Measurements from ENCODE around the gene PITPNC1. TPM values are rescaled to one million over a fixed set of nuclear protein-coding genes. Genes with fewer than 3 reads are reported as not detected.

Gene PITPNC1
- total RNA-seq, 4 donors from 2014 or later, result 7.6 to 30.1 (median 15.1) TPM

DNA sequence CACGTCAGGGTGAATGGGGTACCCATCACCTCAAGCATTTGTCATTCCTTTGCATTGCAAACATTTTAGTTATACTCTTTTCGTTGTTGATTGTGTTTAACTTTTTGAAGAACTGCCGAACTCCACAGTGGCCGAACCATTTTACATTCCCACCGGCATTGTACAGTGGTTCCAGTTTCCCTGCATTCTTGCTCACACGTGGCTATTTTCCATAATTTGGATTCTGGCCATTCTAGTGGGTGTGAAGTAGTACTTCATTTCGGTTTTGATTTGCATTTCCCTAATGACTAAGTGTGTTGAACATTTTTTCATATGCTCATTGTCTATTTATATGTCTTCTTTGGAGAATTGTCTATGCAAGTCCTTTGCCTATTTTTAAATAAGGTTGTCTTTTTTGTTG, 353.6 kb downstream of the PITPNC1 start:
- no peak overlapping the region for H3K27ac ChIP-seq
- TF ChIP-seq POLR2A (IDR thresholded peaks at IDR 0.05) (no peak), EP300 (IDR thresholded peaks at IDR 0.05) (no peak), POLR2AphosphoS5 (IDR thresholded peaks at IDR 0.05) (no peak)
- TF ChIP-seq, protein P1, sequence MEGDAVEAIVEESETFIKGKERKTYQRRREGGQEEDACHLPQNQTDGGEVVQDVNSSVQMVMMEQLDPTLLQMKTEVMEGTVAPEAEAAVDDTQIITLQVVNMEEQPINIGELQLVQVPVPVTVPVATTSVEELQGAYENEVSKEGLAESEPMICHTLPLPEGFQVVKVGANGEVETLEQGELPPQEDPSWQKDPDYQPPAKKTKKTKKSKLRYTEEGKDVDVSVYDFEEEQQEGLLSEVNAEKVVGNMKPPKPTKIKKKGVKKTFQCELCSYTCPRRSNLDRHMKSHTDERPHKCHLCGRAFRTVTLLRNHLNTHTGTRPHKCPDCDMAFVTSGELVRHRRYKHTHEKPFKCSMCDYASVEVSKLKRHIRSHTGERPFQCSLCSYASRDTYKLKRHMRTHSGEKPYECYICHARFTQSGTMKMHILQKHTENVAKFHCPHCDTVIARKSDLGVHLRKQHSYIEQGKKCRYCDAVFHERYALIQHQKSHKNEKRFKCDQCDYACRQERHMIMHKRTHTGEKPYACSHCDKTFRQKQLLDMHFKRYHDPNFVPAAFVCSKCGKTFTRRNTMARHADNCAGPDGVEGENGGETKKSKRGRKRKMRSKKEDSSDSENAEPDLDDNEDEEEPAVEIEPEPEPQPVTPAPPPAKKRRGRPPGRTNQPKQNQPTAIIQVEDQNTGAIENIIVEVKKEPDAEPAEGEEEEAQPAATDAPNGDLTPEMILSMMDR (IDR thresholded peaks at IDR 0.05), result no peak
- WGBS, 2 donors (ENCODE audit: low coverage in 1 of 2), result 73 to 79% methylated on average over 7 of the region's 7 CpGs

GRCh38 chr17:67733449-67733848, 356.4 kb downstream of the PITPNC1 start:
- no peaks in the 10 kb centered on the region for H3K4me1 ChIP-seq
- H3K36me3 ChIP-seq, result peaks cover 0 to 89% of the 10 kb centered on the region in 2 donors
- H3K9me3 ChIP-seq, result no peaks in the 10 kb centered on the region
- no peak overlapping the region for H3K27ac ChIP-seq
- ATAC-seq, result no peak
- TF ChIP-seq POLR2A (IDR thresholded peaks at IDR 0.05) (no peak), EP300 (IDR thresholded peaks at IDR 0.05) (no peak)
- TF ChIP-seq, protein P1 (IDR thresholded peaks at IDR 0.05), result no peak
- H3K4me3 ChIP-seq, result no peak overlapping the region
- no peaks in the 10 kb centered on the region for H3K27me3 ChIP-seq
- WGBS, 2 donors (ENCODE audit: low coverage in 1 of 2), result 68 to 79% methylated on average over 2 of the region's 2 CpGs

More for the DNA sequence above, 353.6 kb downstream of the PITPNC1 start:
- no peak for ATAC-seq
- H3K4me3 ChIP-seq, result no peak overlapping the region
- H3K4me1 ChIP-seq, result no peaks in the 10 kb centered on the region
- peaks cover 8 to 89% of the 10 kb centered on the region in 2 donors for H3K36me3 ChIP-seq
- no peaks in the 10 kb centered on the region for H3K9me3 ChIP-seq
- no peaks in the 10 kb centered on the region for H3K27me3 ChIP-seq

GRCh38 chr17:67737145-67737544, 360.1 kb downstream of the PITPNC1 start:
- Histone ChIP-seq H3K4me3 (no peak overlapping the region), H3K9me3 (no peaks in the 10 kb centered on the region), H3K27ac (no peak overlapping the region), H3K4me1 (no peaks in the 10 kb centered on the region), H3K27me3 (no peaks in the 10 kb centered on the region), H3K36me3 (peaks cover 12 to 91% of the 10 kb centered on the region in 2 donors)
- TF ChIP-seq POLR2AphosphoS5 (IDR thresholded peaks at IDR 0.05) (no peak), POLR2A (IDR thresholded peaks at IDR 0.05) (no peak), EP300 (IDR thresholded peaks at IDR 0.05) (no peak)
- TF ChIP-seq, protein P1 (IDR thresholded peaks at IDR 0.05), result no peak
- no peak for ATAC-seq
- WGBS, 2 donors (ENCODE audit: low coverage in 1 of 2), result 78 to 83% methylated on average over 8 of the region's 8 CpGs

DNA sequence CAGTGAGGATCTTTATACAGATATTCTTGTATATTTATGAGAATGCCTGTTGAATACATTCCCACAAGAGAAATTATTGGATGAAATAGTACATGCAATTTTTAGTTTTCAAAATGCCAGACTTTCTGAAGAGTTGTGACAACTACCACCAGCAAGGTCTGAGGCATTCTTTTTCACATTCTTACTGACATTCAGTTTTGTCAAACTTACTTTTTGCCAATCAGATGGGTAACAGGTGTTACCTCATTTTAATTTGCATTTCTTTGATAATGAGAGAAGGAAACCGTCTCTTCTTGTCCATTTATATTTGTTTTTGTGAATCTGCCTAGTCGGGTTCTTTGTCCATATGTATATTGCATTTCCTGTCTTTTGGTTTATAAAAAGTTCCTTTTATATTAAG, 364.9 kb downstream of the PITPNC1 start:
- peaks cover 14 to 100% of the 10 kb centered on the region in 2 donors for H3K36me3 ChIP-seq

More for the DNA sequence above, 364.9 kb downstream of the PITPNC1 start:
- ATAC-seq, result no peak
- TF ChIP-seq, protein P1 (IDR thresholded peaks at IDR 0.05), result no peak
- TF ChIP-seq POLR2A (IDR thresholded peaks at IDR 0.05) (no peak), POLR2AphosphoS5 (IDR thresholded peaks at IDR 0.05) (no peak), EP300 (IDR thresholded peaks at IDR 0.05) (no peak)
- 80 to 96% methylated on average over 2 of the region's 2 CpGs for WGBS, 2 donors (ENCODE audit: low coverage in 1 of 2)
- Histone ChIP-seq H3K9me3 (no peaks in the 10 kb centered on the region), H3K4me3 (no peak overlapping the region), H3K4me1 (no peaks in the 10 kb centered on the region), H3K27ac (no peak overlapping the region), H3K27me3 (no peaks in the 10 kb centered on the region)

Small RNA genes lying within 50 kb of the gene (small RNA-seq; reads per million reads assigned to genes)
- gene MIR548AA2 (0 reads per million in 4 donors), gene MIR548D2 (0 reads per million in 4 donors), gene RF00019 (0 reads per million in 4 donors), gene RN7SL756P (0 reads per million in 4 donors), gene SNORA38B (0.74 to 3.3 (median 1.6) reads per million in 4 donors)

Other genes starting within 250 kb of the PITPNC1 start
- 10 to 100 TPM; 43.7 to 70.2 (median 58.3) TPM for gene HELZ, start 132.1 kb upstream of the PITPNC1 start, total RNA-seq
- 10 to 100 TPM; 28.3 to 47.3 (median 37.3) TPM for gene PSMD12, start 10.7 kb upstream of the PITPNC1 start, total RNA-seq

Measured in gastroesophageal sphincter (tissue), 4 donors.